Calu3 (cell line): ENCODE results near the gene LGR6. TPM values are rescaled to one million over a fixed set of nuclear protein-coding genes. Genes with fewer than 3 reads are reported as not detected.

Source experiments
- BruUV-seq: library from RNA; stranded (reverse); fragments of 400-500 nt; replicated peaks from 2 replicates; lab custom pipeline; 2021; lab: Mats Ljungman, UMichigan
- CTCF ChIA-PET: fragments of 300-600 bp; sonication (Branson Sonifier 250); formaldehyde crosslinking; loops from one replicate; lab custom pipeline; 2022; ENCODE audit warnings: antibody characterized with exemption; lab: Charles Lee
- DNase-seq: peaks from one replicate; pipeline ENCODE4 v3.0.0; 2022
- H3K27ac Mint-ChIP-seq: one replicate; pipeline ENCODE4 v1.8.0; 2022; ENCODE audit warnings: mixed read lengths; ENCODE audit not compliant: unreplicated experiment
- H3K27me3 Mint-ChIP-seq: one replicate; pipeline ENCODE4 v1.8.0; 2022; ENCODE audit warnings: mixed read lengths; ENCODE audit not compliant: unreplicated experiment
- H3K36me3 Mint-ChIP-seq: one replicate; pipeline ENCODE4 v1.8.0; 2022; ENCODE audit warnings: mild to moderate bottlenecking, moderate library complexity, mixed read lengths; ENCODE audit not compliant: insufficient read depth, unreplicated experiment
- H3K4me1 Mint-ChIP-seq: one replicate; pipeline ENCODE4 v1.8.0; 2022; ENCODE audit warnings: mild to moderate bottlenecking, low read depth, mixed read lengths; ENCODE audit not compliant: unreplicated experiment
- H3K4me3 Mint-ChIP-seq: one replicate; pipeline ENCODE4 v1.8.0; 2022; ENCODE audit warnings: mild to moderate bottlenecking, low read depth, moderate library complexity, mixed read lengths; ENCODE audit not compliant: unreplicated experiment
- H3K9me3 Mint-ChIP-seq: one replicate; pipeline ENCODE4 v1.8.0; 2022; ENCODE audit warnings: low read depth, mixed read lengths; ENCODE audit not compliant: unreplicated experiment
- intact Hi-C: fragments of 100-400 bp; cut with micrococcal nuclease; formaldehyde crosslinking; loops from one replicate; pipeline ENCODE4 v1.10.0; 2022; ENCODE audit not compliant: unreplicated experiment
- total RNA-seq: library from RNA; stranded (reverse); gene quantifications from 2 replicates; pipeline ENCODE4 v1.2.3, GENCODE V29; 2022
- TF ChIP-seq, protein P1 (sequence below): fragments of 200-600 bp; IDR thresholded peaks from one replicate; pipeline ENCODE4 v1.8.0; 2022; ENCODE audit warnings: antibody characterized with exemption; ENCODE audit not compliant: unreplicated experiment

The LGR6 gene
- total RNA-seq, 1 experiment from 2014 or later: not detected

- no peaks in the 10 kb centered on the region for H3K36me3 Mint-ChIP-seq
Measured at GRCh38 chr1:202182040-202182877, 11.3 kb upstream of the LGR6 start.

DNA sequence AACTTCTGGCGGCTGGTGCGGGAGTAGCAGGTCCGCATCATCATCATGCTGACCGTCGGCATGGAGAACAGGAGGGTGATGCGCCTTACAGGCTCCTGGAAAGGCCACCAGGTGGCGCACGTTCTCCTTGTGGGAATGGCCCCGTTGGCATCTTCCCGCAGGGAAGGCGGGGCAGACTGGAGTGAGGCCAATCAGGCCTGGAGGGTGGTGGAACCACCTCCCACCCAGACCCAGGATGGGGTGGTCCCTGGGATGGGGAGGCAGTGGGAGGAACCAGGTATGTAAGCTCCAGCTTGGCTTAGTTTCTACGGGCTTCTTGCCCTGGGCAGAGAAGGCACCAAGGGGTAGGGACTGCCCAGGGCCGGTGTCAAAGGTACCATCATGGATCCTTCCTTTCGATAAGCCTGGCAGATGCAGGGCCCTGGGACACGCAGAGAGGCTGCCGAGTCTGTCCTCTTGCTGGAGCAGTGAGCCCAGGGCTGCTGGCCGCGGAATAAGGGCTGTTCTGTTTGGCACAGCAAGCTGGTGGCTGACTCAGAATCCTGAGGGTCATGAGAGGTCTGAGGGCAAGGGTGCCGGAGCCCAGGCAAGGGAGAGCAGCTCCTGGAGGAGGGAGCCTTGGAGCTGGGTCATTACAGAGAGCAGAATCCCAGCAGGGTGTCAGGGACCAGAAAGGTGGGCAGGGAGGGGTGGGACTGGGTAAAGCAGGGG is 8.7 kb upstream of the LGR6 start:
- H3K4me3 Mint-ChIP-seq: peak overlapping the region; percentile 52
- H3K9me3 Mint-ChIP-seq: no peaks in the 10 kb centered on the region
- CTCF ChIA-PET: interaction anchor here (0.7 to 0.8 kb wide), 2 partner anchors 22 to 515 kb away, joined by 3 read pairs; no protein-coding TSS in a partner anchor
- H3K27ac Mint-ChIP-seq: no peak overlapping the region
- intact Hi-C loops: loop anchor here (10.0 kb wide), 1 partner anchor 530 kb away; the partner anchor contains the start of gene SYT2
- H3K27me3 Mint-ChIP-seq: peaks cover 88% of the 10 kb centered on the region
- H3K36me3 Mint-ChIP-seq: no peaks in the 10 kb centered on the region
- peak; percentile 94 for DNase-seq
- peaks cover 8% of the 10 kb centered on the region for H3K4me1 Mint-ChIP-seq
- BruUV-seq: no TSS peak
- TF ChIP-seq, protein P1, sequence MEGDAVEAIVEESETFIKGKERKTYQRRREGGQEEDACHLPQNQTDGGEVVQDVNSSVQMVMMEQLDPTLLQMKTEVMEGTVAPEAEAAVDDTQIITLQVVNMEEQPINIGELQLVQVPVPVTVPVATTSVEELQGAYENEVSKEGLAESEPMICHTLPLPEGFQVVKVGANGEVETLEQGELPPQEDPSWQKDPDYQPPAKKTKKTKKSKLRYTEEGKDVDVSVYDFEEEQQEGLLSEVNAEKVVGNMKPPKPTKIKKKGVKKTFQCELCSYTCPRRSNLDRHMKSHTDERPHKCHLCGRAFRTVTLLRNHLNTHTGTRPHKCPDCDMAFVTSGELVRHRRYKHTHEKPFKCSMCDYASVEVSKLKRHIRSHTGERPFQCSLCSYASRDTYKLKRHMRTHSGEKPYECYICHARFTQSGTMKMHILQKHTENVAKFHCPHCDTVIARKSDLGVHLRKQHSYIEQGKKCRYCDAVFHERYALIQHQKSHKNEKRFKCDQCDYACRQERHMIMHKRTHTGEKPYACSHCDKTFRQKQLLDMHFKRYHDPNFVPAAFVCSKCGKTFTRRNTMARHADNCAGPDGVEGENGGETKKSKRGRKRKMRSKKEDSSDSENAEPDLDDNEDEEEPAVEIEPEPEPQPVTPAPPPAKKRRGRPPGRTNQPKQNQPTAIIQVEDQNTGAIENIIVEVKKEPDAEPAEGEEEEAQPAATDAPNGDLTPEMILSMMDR: peak; percentile 89

More at GRCh38 chr1:202182040-202182877, 11.3 kb upstream of the LGR6 start:
- BruUV-seq: no TSS peak
- Mint-ChIP-seq H3K4me3 (no peak overlapping the region), H3K4me1 (peaks cover 8% of the 10 kb centered on the region), H3K9me3 (no peaks in the 10 kb centered on the region), H3K27me3 (peaks cover 93% of the 10 kb centered on the region), H3K27ac (no peak overlapping the region)
- CTCF ChIA-PET: interaction anchor here (0.6 kb wide), 1 partner anchor 133 kb away, joined by 3 read pairs; no protein-coding TSS in a partner anchor
- intact Hi-C loops: loop anchor here (10.0 kb wide), 1 partner anchor 533 kb away; the partner anchor contains the start of gene SYT2
- DNase-seq: no peak
- TF ChIP-seq, protein P1: no peak

GRCh38 chr1:202186327-202186726 is 7.3 kb upstream of the LGR6 start:
- CTCF ChIA-PET: interaction anchor here (1.3 kb wide), 1 partner anchor 32 kb away, joined by 3 read pairs; no protein-coding TSS in a partner anchor
- BruUV-seq: no TSS peak
- intact Hi-C loops: loop anchor here (10.0 kb wide), 1 partner anchor 528 kb away; the partner anchor contains the start of gene SYT2
- Mint-ChIP-seq H3K27ac (no peak overlapping the region), H3K4me1 (peaks cover 8% of the 10 kb centered on the region), H3K4me3 (no peak overlapping the region), H3K9me3 (no peaks in the 10 kb centered on the region), H3K36me3 (no peaks in the 10 kb centered on the region), H3K27me3 (peaks cover 88% of the 10 kb centered on the region)
- DNase-seq: no peak
- TF ChIP-seq, protein P1: no peak

- CTCF ChIA-PET: interaction anchor here (1.0 to 1.3 kb wide), 2 partner anchors 32 to 161 kb away, joined by 3 read pairs; partner anchors contain the start of gene PPP1R12B
- BruUV-seq: no TSS peak
Measured at GRCh38 chr1:202187041-202187671, 6.4 kb upstream of the LGR6 start.

More at GRCh38 chr1:202187041-202187671, 6.4 kb upstream of the LGR6 start:
- TF ChIP-seq, protein P1: no peak
- Mint-ChIP-seq H3K4me1 (peaks cover 8% of the 10 kb centered on the region), H3K36me3 (no peaks in the 10 kb centered on the region), H3K9me3 (no peaks in the 10 kb centered on the region), H3K4me3 (no peak overlapping the region), H3K27ac (no peak overlapping the region), H3K27me3 (peaks cover 80% of the 10 kb centered on the region)
- intact Hi-C loops: loop anchor here (10.0 kb wide), 1 partner anchor 528 kb away; the partner anchor contains the start of gene SYT2
- no peak for DNase-seq
